NCI-H2107 treated with DMSO at 0.1 percent for 48 hours (cell line): Measurements from ENCODE around the gene TSPAN3.

ENCODE experiments used
- DNase-seq: peaks from one replicate; lab custom pipeline; 2025; ENCODE audit not compliant: unreplicated experiment; lab: John Stamatoyannopoulos, UW

The TSPAN3 gene

GRCh38 chr15:77012117-77012712 is 58.7 kb downstream of the TSPAN3 start:
- DNase-seq, result no peak

GRCh38 chr15:77010857-77011256 is 60.1 kb downstream of the TSPAN3 start:
- DNase-seq, result no peak

- no peak for DNase-seq
Observed at GRCh38 chr15:77010312-77010686, 60.6 kb downstream of the TSPAN3 start.

DNA sequence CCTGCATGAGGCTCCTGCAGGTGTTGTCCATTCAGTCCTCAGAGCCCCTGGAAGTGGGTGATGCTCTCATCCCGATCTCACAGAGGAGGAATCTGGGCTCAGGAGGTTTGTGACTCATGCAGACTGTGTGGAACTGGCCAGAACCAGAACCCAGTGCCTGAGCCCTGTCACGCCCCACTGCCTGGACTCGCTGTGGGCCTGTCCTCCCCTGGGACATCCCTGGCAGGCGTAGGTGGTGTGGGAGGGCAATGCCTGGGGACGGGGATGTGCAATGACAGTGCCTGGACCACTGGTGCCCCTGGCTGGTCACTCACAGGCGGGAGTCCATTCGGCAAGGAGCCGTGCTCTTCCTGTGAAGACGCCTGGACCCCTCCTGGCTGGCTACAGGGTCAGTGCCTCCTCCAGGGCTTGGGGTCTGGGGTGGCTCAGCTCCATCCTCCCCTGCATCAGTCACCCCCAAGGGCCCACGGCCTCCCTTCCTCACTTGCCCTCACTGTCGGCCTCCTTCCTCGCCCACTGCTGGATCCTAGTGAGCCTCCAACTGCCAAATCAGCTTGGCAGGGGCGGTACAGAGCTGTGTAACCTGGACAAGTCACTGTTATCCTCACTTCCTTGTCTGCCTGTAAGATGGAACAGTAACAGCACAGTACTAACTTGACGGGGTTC is 61.1 kb downstream of the TSPAN3 start:
- no peak for DNase-seq

DNA sequence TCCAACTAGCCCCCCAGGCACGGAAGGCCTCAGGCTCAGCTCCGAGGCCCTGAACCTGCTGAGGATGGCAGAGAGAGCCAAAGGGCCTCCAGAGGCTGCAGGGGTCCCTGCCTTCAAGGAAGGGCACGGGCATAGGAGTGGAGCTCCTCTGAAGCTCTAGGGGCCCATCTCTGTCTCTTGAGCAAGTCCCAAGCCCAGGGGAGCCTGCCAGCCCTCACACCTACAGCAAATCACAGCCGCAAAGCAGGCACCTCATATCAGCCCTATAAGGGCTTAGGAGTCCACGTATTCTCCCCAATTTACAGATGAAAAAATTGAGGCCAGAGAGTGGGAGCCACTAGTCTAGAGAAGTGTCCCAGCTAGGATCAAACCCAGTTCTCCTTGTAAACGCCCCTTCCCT is 61.7 kb downstream of the TSPAN3 start:
- no peak for DNase-seq

- no peak for DNase-seq
Observed at GRCh38 chr15:77004189-77004588, 66.7 kb downstream of the TSPAN3 start.

GRCh38 chr15:77002954-77003912 is 67.7 kb downstream of the TSPAN3 start:
- no peak for DNase-seq

DNA sequence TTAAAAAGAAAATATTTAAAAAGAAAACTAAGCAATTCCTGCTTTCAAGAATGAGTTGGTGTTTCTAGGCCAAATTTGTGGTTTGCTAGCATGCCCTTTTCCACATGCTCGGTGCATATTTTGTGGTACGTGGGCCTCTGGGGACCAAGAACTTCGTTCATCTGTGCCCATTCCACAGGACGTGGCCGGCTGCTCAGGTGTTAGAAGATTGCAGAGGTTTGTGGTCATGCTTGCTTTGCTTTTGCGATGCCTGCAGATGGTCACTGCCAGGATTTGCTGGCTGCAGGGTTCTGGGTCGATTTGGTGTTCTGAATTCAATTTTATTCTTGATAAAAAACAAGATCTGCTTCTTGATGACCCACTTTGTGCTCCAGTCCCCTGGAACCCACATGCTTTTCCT is 68.5 kb downstream of the TSPAN3 start:
- DNase-seq, result no peak

DNA sequence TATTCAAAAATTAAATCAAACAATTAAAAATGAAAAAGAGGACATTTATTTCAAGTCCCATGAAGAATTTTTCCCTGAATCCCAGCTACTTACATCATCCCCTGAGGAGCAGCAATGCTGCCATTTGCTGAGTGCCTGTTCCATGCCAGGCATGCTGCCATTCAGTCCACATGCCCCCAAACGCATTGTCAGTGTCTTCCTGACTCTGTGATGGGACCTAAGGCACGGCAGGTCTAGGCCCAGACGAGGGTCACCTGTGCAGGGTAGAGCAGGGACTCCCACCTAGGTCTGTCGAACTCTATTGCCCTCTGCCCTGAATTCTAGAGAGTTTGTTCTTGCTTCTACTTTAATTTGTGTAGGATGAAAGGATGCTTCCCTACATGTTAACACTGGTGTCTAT is 68.9 kb downstream of the TSPAN3 start:
- DNase-seq, result no peak

GRCh38 chr15:77001351-77001750 is 69.6 kb downstream of the TSPAN3 start:
- DNase-seq, result peak; percentile 9

DNA sequence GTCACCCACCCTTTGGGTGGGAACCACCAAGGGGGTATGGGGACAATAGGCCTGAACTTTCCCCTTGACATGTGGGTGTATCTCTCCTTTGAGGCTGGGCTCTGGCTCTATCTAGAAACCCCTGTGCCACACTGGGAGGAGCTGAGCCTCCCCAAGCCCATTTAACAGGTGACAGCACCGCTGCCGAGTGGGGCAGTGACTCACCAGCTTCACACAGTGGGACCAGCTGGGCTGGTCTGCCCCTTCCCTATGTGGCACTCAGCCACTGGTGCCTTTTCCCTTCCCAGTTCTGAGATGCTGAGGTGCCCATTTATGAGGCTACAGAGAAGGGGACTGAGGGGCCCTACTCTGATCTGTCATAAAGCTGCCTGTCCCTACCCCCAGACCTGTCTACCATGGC is 70.9 kb downstream of the TSPAN3 start:
- no peak for DNase-seq

DNA sequence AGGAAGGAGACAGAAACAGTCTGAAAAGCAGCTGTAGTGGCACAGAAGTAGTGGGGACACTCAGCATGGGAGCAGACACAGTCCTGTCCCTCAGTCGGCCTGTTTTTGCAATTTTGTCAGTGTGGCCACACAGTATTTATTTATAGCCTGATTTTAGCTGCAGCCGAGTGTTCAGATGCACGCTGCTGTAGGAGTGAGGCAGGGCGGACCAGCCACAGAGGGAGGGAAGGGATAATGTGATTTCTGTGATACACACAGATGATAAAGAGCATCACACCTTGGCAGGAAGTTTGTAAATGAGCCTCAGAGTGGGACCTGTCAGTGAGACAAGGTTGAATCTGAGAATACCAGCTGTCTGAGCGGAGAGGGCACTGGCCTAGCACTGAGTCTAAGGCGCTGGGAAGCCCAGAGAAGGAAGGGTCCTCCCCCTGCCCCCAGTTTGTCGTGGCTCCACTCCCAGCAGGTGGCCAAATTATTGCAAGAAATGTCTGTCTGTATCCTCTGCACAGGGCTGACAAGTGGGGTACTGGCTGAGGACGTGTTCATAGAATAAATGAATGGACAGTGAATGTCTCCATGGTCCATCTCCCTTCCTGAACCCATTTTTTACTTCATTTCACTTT is 72.1 kb downstream of the TSPAN3 start:
- DNase-seq, result no peak

DNA sequence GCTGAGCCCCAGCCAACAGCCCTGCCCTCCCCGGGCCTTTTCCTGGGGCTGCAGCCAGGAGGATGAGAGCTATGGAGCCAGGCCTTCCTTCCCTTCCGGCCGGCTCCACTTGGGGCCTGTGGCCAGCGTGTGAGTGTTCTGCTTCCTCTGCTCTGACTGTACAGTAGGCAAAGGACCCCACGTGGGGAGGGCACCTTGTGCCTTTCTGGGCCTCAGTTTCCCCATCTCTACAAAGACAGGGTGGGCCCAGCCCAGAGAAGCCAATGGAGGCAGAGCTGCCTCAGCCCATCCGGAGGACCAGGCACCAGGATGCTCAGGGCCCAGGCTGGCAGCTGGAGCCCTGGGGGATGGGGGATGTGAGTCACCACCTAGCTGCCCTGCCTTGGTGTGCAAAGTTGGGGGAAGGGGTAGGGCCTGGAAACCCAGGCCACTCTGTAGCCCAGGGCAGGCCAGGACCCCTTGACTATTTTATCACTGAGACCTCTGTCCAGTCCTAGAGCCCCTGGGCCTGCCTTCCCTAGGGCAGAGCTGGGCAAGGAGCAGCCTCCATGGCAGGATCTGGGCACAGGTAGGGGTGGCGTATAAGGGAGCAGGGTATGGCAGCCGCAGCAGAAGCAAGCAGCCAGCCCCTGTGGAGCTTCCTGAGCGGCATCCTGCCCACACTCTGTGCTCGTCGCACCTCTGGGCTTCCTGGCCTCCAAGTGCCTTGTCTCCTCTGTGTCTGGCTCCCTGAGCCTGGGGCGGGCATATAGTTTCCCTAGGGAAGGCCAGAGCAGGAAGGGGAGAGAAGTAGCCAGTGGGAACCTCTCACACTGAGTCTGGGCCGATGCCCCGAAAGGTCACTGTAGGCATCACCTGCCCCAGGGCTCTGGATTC is 74.1 kb downstream of the TSPAN3 start:
- DNase-seq, result no peak

GRCh38 chr15:76996076-76996525 is 74.8 kb downstream of the TSPAN3 start:
- DNase-seq, result no peak

DNA sequence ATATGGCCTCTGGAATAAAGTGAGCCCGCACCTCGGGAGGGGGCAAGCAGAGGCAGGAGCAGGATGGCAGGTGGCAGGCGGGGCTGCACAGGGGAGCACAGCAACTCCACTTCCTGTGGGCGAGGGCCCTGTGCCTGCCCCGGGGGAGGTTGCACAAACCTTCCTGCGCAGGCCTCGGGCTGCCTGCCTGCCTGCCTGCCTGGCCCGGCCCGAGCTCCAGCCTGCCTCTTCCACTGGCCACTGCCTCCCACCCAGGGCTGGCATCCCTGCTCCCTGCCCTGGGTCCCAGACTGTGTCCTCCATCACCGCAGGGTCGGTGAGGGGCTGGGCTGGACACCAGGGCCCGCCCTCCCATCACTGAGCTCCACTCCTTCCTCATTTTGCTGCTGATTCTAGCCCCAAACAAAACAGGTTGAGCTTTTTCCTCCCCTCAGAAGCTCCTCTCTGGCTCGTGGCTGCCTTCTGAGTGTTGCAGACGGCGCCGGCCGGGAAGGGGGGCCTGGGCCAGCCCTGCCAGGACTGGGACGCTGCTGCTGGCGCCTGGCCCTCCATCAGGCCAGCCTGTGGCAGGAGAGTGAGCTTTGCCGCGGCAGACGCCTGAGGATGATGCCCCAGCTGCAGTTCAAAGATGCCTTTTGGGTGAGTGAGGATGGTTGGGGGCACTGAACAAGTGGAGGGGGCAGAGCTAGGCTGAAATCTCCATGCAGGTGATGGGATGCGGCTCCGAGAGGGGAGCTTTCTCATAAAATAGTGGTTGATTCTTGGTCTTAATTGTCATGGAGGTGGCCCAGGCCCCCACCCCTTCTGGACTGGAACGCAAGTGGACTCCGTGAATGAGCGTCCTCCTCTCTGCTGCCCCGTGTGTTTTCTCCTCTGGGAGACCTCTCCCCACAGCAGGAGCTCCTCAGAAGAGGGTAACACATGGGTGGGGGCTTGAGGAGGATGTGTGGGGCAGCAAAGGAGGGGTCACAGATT is 75.7 kb downstream of the TSPAN3 start, which contains the start of gene PSTPIP1:
PSTPIP1 (plus strand) TSS at position 156 of the 975 bp plus-strand sequence; CDS start at position 604, 448 bp downstream.
- no peak for DNase-seq

DNA sequence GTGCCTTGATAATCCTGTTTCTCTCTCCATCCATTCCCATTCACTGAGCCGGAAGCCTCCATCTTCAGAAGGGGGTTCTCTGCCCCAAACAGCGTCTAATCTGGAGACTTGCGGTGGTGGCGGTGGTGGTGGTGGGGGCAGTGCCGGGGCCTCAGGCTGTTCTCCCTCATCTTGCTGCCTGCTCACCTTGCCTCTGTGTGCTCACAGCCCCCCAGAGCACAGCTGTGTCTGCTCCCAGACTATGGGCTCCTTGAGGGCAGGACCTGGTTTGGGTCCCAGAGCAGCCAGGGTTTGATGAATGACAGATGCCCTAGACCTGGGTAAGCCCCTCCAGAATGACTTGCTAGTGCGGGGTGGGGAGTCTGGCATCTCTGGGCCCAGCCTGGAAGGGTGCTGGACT is 76.4 kb downstream of the TSPAN3 start:
- no peak for DNase-seq

GRCh38 chr15:76994001-76994400 is 76.9 kb downstream of the TSPAN3 start:
- DNase-seq, result no peak

DNA sequence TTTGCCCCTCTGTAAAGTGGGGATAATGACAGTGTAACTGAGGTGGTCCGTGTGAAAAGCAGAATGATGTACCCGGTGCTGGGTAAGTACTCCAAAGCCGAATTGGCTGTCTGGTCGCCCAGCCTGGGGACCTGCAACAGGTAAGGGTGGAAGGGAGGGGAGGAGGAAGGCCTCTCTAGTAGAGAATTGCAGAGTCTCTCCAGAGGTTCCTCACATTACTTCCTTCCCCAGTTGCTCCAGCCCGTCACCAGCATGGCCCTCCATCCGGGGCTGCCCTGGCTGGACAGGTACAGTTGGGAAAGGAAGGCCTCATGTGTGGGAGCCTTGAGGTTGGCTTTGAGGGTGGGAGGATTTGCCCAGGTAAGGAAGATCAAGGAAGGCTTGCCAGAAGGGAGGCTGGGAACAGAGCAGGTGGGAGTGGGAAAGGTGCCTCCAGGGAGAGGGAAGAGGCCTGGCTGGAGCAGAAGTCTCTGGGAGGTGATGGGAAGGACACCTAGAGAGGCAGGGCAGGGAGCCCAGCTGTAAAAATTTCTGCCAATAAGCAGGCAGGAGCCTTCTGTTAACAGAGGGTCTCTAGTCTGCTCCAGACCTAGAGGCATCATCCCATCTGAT is 77.7 kb downstream of the TSPAN3 start:
- no peak for DNase-seq
